Kasumi-1 (cell line): ENCODE results near the gene FHOD1.
A peak's percentile ranks its signal among the peaks of the same experiment; 100 is the strongest.

ENCODE experiments used
- DNase-seq, 2 experiments: peaks; one replicate each; lab custom pipeline; 2025; lab: John Stamatoyannopoulos, UW

The FHOD1 gene

GRCh38 chr16:67234180-67234597, 13.1 kb downstream of the FHOD1 start:
- DNase-seq: no peak

GRCh38 chr16:67233596-67233995, 13.7 kb downstream of the FHOD1 start:
- DNase-seq: no peak

DNA sequence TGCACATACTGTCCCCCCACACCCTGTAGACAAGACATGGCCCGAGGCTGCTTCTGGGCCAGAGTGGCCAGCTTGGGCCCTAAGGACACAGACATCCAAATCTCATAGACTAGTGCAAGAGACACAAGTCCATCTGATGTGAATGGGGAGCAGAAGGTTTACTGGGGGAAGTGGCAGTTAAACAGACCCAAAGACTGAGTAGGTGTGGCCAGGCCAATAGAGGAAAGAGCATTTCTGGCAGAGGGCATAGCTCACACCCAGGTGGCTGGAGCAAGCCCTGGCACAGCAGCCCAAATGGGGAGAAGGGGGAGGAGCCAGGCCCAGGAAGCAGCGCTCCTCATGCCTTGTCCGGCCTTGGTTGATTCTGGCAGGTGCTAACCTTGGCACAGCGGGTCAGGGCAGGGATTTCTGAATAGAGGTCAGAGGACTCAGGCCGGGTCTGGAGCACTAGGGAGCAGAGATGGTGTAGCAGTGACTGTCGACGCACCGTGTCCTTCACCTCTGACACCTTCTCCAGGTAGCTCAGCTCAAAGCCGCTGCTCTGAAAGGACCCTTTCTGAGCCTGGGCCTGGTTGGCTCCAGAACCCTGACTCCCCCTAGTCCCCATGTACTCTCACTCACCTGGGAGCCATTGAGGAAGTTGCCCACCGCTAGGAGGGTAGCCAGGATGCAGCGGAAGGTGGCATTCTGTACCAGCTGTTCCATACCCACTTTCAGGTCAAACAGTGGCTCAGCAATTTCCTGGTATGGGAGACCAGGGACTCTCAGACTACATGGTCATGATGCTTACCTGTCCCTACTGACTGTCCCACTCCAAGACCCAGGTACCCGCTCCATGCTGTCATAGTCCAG, 16.2 kb downstream of the FHOD1 start:
- no peak for DNase-seq

DNA sequence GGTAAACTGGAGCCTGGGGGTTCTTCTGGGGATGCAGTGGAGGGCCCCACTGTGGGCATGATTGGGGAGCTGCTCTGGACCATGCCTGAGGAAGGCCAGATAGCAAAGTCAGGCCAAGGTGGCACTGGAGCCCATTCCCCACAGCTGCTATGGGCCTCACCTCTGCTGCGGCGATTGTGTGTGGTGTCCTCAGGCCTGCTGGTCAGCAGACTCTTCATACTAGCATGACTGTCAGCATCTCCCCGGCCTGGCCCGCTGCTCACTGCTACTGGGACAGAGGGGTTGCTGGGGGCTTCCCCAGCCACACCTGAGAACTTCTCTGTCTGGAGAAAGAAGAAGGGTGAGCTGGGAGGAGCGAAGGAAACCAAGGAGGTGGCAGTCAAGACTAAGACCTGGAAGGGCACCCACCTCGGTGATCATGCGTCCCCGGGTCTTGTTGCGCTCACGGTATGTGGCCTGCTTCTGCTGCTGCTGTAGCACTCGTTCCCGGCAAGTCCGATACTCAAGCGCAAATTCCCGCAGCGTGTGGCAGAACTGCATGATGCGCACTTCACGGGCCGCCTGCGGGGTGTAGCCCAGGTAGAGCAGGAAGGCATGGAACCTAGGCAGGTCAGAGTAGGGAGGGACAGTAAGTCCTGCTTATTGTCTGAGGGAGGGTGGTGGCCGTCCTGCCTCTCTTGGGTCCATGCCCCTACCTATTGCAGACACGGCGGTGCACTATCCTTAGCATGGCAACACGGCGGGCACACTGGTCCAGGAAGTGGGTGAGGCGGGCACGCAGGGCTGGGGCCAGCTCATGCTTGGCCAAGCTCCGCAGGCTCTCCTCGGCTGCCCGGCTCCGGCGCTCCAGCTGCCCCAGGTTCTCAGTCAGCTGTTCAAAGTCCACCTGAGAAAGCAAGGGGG, 17.1 kb downstream of the FHOD1 start:
- no peak for DNase-seq

DNA sequence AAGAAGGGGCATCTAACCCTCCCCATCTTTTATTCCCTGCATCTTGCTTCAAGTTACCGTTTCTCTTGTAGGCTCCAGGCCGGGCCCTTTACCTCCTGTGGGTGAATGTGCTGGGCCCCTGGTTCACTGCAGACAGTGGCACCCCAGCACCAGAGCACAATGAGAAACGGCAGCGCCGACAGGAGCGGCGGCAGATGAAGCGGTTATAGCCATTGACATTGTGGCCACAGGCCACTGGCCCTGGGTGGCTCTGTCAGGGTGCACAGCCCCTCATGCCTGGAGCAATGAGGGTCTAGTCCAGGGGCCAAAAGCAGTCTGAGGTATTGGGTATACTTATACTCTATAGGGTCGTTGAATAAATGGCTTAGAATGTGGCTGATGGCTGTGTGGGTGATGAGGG, 18.4 kb downstream of the FHOD1 start:
- no peak for DNase-seq

DNA sequence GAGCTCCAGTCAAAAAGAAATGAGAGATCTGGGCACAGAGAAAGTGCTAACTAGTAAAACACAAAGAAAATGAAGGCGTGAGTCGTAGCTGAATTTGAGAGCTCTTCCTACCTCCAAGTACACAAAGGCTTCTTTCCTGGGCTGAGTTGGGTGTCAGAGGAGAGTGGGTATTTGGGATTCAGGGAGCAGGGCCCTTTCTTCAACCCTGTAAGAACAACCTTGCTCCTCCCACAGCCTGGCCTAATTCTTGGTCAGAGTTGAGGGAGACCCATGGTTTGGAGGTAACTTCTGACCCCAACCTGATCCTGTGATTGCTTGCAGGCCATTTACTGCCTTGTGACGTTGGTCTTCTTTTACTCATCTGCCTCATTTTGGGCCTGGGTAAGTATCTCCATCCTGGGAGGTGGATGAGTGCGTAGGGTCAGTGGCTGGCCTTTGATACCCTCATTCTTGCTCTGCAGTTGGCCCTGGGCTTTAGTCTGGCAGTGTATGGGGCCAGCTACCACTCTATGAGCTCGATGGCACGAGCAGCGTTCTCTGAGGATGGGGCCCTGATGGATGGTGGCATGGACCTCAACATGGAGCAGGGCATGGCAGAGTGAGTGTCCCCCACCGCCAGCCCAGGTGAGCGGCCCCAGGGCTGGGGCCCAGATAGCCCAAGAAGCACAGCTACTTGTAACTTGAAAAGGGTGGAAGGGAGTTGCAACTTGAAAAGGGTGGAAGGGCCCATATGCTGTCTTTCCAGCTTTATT, 19.1 kb downstream of the FHOD1 start:
- no peak for DNase-seq

- DNase-seq: no peak
Measured at GRCh38 chr16:67227567-67227921, 19.7 kb downstream of the FHOD1 start.

- peak; percentile 94 to 96 for DNase-seq
Measured at GRCh38 chr16:67226804-67227566, 20.3 kb downstream of the FHOD1 start, which contains the start of gene TMEM208. TMEM208 (plus strand) TSS chr16:67227130; CDS start chr16:67227219, 89 bp downstream.

- DNase-seq: no peak
Measured at GRCh38 chr16:67226295-67226803, 20.9 kb downstream of the FHOD1 start.

DNA sequence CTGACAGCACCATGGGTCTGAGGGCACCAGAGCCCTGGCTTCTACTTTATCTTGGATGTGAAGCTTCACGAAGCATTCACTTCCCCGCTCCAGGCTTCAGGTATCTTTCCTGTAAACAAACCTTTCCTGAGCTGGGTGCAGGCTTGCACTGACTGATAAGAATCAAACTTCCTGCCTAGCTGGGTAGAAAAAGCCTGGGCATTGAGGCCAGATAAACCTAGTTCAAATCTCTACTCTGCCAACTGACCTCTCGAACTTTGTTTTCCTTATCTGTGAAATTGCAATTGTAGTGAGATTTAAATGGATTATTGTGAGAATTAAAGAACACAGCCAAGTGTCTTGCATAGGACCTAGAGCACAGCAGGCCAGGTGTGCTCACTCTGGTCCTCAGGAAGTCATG, 23.3 kb downstream of the FHOD1 start:
- no peak for DNase-seq

GRCh38 chr16:67216612-67217490, 30.4 kb downstream of the FHOD1 start:
- DNase-seq: peak; percentile 86 to 89

DNA sequence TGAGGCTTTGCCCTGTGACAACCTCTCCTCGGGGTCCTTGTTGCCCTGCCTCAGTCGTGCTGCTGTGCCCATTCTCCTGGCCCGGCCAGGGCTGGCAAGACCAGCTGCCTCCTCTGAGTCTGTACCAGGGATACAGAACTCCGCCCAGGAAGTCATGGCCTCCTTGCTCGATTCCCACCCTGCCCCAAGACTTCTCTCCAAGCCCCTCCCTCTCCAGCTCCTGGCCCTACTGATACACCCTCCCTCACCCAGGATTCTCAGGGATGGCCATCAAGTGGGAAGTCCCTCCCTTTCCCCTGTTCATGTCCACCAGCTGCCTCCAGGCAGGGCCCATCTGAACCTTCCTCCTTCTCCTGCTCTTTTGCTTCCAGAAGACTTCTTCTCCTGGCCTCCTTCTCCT, 31.6 kb downstream of the FHOD1 start:
- no peak for DNase-seq

DNA sequence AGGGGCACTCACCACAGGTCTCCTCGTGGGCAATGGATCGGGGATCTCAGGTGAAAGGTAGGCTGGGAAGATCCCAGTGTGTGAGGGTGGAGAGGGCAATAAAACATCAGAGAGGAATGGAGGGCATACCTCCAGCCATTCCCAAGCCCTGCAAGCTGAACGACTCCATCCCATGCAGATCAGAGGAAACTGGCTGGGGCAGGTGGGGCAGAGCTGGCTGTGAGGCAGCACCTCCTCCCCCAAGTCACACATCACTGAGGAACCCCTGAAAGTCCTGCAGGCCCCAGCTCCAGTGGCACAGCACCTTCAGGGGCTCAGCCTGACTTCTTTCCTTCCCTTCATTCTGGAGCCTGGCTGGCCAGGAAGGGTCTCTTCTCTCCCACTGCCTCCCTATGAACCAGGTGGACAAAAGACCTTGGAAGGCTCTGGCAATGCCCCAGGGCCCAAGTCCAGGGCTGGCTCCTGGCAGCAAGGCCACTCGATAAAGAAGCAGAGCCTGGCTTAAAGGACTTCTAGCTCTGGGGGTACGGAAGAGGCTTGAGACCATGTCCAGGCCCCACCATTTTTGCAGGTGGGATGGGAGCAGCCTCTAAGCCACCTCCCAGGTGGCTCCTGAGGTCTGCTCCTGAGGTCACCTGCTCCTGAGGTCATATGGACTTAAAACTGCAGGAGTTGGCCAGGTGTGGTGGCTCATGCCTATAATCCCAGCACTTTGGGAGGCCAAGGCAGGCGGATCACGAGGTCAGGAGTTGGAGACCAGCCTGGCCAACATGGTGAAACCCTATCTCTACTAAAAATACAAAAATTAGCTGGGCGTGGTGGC, 33.9 kb downstream of the FHOD1 start:
- DNase-seq: no peak

DNA sequence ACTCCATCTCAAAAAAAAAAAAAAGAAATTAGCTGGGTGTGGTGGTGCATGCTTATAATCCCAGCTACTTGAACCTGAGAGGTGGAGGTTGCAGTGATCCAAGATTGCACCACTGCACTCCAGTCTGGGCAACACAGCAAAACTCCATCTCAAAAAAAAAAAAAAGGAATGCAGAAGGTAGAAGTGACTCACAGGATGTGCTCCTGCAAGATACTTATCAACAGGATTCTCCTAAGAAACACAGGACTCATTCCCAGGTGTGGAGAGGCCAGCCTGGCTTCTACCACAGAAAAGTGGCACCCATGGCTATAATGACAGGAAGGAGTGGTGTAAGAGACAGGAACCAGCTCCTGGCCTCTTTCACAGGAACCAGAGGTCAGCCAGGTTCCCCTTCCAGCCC, 34.5 kb downstream of the FHOD1 start:
- DNase-seq: no peak

DNA sequence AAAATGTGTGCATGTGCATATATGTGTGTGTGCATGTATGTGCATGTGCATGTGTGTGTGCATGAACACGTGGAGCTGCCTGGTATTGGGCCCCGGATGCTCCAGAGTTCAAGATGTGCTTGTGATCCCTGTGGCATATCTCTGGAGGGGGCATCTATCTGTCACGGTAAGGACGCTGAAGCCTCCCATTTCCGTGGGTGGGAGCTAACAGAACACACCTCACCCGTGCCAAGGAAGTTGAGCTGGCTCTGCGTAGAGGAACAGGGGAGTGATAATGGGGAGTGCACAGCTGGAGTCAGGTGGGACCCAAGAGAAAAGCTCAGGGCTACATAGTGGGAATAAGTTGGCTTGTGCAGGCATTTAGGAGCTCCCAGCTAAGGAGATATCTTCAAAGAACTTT, 35.6 kb downstream of the FHOD1 start:
- no peak for DNase-seq

GRCh38 chr16:67210069-67210937, 37.0 kb downstream of the FHOD1 start:
- no peak for DNase-seq

- no peak for DNase-seq
Measured at GRCh38 chr16:67209565-67209964, 37.7 kb downstream of the FHOD1 start.

- DNase-seq: no peak
Measured at GRCh38 chr16:67208154-67208896, 39.0 kb downstream of the FHOD1 start.
